Hepatocyte (in vitro differentiated cells): ENCODE measurements around the gene ERMARD. TPM values are rescaled to one million over a fixed set of nuclear protein-coding genes. Genes with fewer than 3 reads are reported as not detected.
"Not testable (repeated sequence)": the region's sequence is repeated elsewhere in the genome, so short reads cannot be mapped to it uniquely, and the experiment has no call there.

Experiments used
- DNase-seq: peaks from one replicate; pipeline ENCODE4 v3.0.0-alpha.2; 2016; ENCODE audit warnings: low spot score
- H2AFZ ChIP-seq: fragments of 200-600 bp; sonication (generic); 2 replicates; pipeline ENCODE4 v1.6.0; 2016; ENCODE audit warnings: antibody characterized with exemption, mild to moderate bottlenecking
- H3K27ac ChIP-seq: fragments of 200-600 bp; sonication (generic); 2 replicates; pipeline ENCODE4 v1.5.1; 2016; ENCODE audit warnings: mild to moderate bottlenecking
- H3K27me3 ChIP-seq: fragments of 200-600 bp; sonication (generic); 2 replicates; pipeline ENCODE4 v1.6.1; 2016
- H3K36me3 ChIP-seq: fragments of 200-600 bp; sonication (generic); replicated peaks from 2 replicates; pipeline ENCODE4 v1.5.1; 2016; ENCODE audit warnings: low read depth; ENCODE audit not compliant: insufficient read depth
- H3K4me1 ChIP-seq: fragments of 200-600 bp; sonication (generic); 2 replicates; pipeline ENCODE4 v1.5.1; 2016; ENCODE audit warnings: mild to moderate bottlenecking, moderate library complexity; ENCODE audit not compliant: insufficient read depth
- H3K4me2 ChIP-seq: fragments of 200-600 bp; sonication (generic); 2 replicates; pipeline ENCODE4 v1.6.0; 2016
- H3K4me3 ChIP-seq: fragments of 200-600 bp; sonication (generic); 2 replicates; pipeline ENCODE4 v1.5.1; 2016; ENCODE audit warnings: mild to moderate bottlenecking
- H3K79me2 ChIP-seq: fragments of 200-600 bp; sonication (generic); 2 replicates; pipeline ENCODE4 v1.6.0; 2017; ENCODE audit warnings: mild to moderate bottlenecking
- H3K9me2 ChIP-seq: fragments of 200-600 bp; sonication (generic); replicated peaks from 2 replicates; pipeline ENCODE4 v1.6.0; 2017; ENCODE audit warnings: mild to moderate bottlenecking; ENCODE audit not compliant: insufficient read depth
- H3K9me3 ChIP-seq: fragments of 200-600 bp; sonication (generic); 2 replicates; pipeline ENCODE4 v1.5.1; 2016; ENCODE audit warnings: low read depth, mild to moderate bottlenecking
- H4K20me1 ChIP-seq: fragments of 200-600 bp; sonication (generic); 2 replicates; pipeline ENCODE4 v1.6.0; 2016; ENCODE audit warnings: mild to moderate bottlenecking; ENCODE audit not compliant: insufficient read depth, poor library complexity, severe bottlenecking
- CTCF ChIP-seq: fragments of 200-600 bp; sonication (generic); IDR thresholded peaks from 2 replicates; pipeline ENCODE4 v1.5.1; 2016; ENCODE audit warnings: antibody characterized with exemption, mild to moderate bottlenecking; ENCODE audit not compliant: poor library complexity
- EZH2 ChIP-seq: fragments of 200-600 bp; sonication (generic); IDR thresholded peaks from 2 replicates; pipeline ENCODE4 v1.6.1; 2016; ENCODE audit warnings: antibody characterized with exemption, mild to moderate bottlenecking, borderline replicate concordance
- EZH2phosphoT487 ChIP-seq: fragments of 200-600 bp; sonication (generic); IDR thresholded peaks from one replicate; pipeline ENCODE4 v1.6.1; 2018; ENCODE audit warnings: antibody characterized with exemption, mild to moderate bottlenecking, low read depth, moderate library complexity; ENCODE audit not compliant: unreplicated experiment, severe bottlenecking
- WGBS: methylation state at CpG from one replicate; pipeline ENCODE4 v1.1.6; 2016; ENCODE audit warnings: low lambda C conversion rate; ENCODE audit errors: missing lambda C conversion rate; 5-methylcytosine and 5-hydroxymethylcytosine counted together
- polyA plus RNA-seq: library from polyadenylated mRNA; unstranded; fragments of >200 nt; fragmentation: Nextera tagmentation; extraction: Ambion mirVana; gene quantifications from 2 replicates; pipeline ENCODE4 v1.2.1, GENCODE V29; 2016
- total RNA-seq: library from RNA; depleted of rRNA; stranded (reverse); fragments of >200 nt; gene quantifications from 2 replicates; pipeline ENCODE4 v1.2.3, GENCODE V29; 2014

The ERMARD gene
- total and polyA plus RNA-seq, 2 experiments from 2014 or later, result 22.7 to 27.4 TPM

- TF ChIP-seq CTCF, result no peak
- TF ChIP-seq EZH2, result no peak
- TF ChIP-seq EZH2phosphoT487, result no peak
- Histone ChIP-seq H3K4me1 (peaks cover 16% of the 10 kb centered on the region), H3K36me3 (no peaks in the 10 kb centered on the region), H3K9me2 (no peaks in the 10 kb centered on the region), H2AFZ (peak overlapping the region; percentile 71), H4K20me1 (no peaks in the 10 kb centered on the region), H3K9me3 (no peaks in the 10 kb centered on the region), H3K4me3 (peak overlapping the region; percentile 77), H3K4me2 (peak overlapping the region; percentile 85), H3K27ac (peak overlapping the region; percentile 99), H3K27me3 (no peaks in the 10 kb centered on the region), H3K79me2 (peaks cover 42% of the 10 kb centered on the region)
- 8% methylated on average over 19 of the region's 19 CpGs for WGBS
- no peak for DNase-seq
These were observed 727 bp downstream of the ERMARD start for GRCh38 chr6:169752074-169752623.

- H2AFZ ChIP-seq, result no peak overlapping the region
- H3K9me2 ChIP-seq, result no peaks in the 10 kb centered on the region
- peaks cover 34% of the 10 kb centered on the region for H3K79me2 ChIP-seq
- DNase-seq, result no peak
- H3K4me1 ChIP-seq, result peaks cover 14% of the 10 kb centered on the region
- H3K9me3 ChIP-seq, result no peaks in the 10 kb centered on the region
- H3K4me3 ChIP-seq, result no peak overlapping the region
- H3K27ac ChIP-seq, result no peak overlapping the region
- TF ChIP-seq EZH2, result no peak
- H3K27me3 ChIP-seq, result no peaks in the 10 kb centered on the region
- no peaks in the 10 kb centered on the region for H4K20me1 ChIP-seq
- 70% methylated on average over 6 of the region's 6 CpGs for WGBS
- H3K36me3 ChIP-seq, result no peaks in the 10 kb centered on the region
- H3K4me2 ChIP-seq, result no peak overlapping the region
These were observed 3.7 kb downstream of the ERMARD start for GRCh38 chr6:169755162-169755561.

- H3K27ac ChIP-seq, result no peak overlapping the region
- no peak for DNase-seq
- H3K9me3 ChIP-seq, result no peaks in the 10 kb centered on the region
- TF ChIP-seq EZH2phosphoT487, result no peak
- no peak for TF ChIP-seq CTCF
- H3K4me3 ChIP-seq, result no peak overlapping the region
- H4K20me1 ChIP-seq, result no peaks in the 10 kb centered on the region
- H3K79me2 ChIP-seq, result no peaks in the 10 kb centered on the region
- no peaks in the 10 kb centered on the region for H3K9me2 ChIP-seq
- H3K36me3 ChIP-seq, result no peaks in the 10 kb centered on the region
- no peak overlapping the region for H2AFZ ChIP-seq
- WGBS, result 94% methylated on average over 10 of the region's 10 CpGs
- no peak overlapping the region for H3K4me2 ChIP-seq
- no peaks in the 10 kb centered on the region for H3K4me1 ChIP-seq
- H3K27me3 ChIP-seq, result no peaks in the 10 kb centered on the region
These were observed 11.9 kb downstream of the ERMARD start for GRCh38 chr6:169763308-169763707.

GRCh38 chr6:169763881-169764280, 12.5 kb downstream of the ERMARD start:
- no peaks in the 10 kb centered on the region for H3K36me3 ChIP-seq

GRCh38 chr6:169765789-169766188, 14.4 kb downstream of the ERMARD start:
- not testable (repeated sequence) for H2AFZ ChIP-seq, H3K36me3 ChIP-seq, H3K4me1 ChIP-seq, H3K79me2 ChIP-seq, H3K27me3 ChIP-seq, H3K4me3 ChIP-seq, H3K9me3 ChIP-seq, H3K4me2 ChIP-seq, H4K20me1 ChIP-seq, H3K27ac ChIP-seq, H3K9me2 ChIP-seq, DNase-seq
- WGBS, result 89% methylated on average over 10 of the region's 10 CpGs

More at GRCh38 chr6:169763881-169764280, 12.5 kb downstream of the ERMARD start:
- Histone ChIP-seq H3K4me1 (no peaks in the 10 kb centered on the region), H3K4me2 (no peak overlapping the region), H3K27me3 (no peaks in the 10 kb centered on the region), H3K4me3 (no peak overlapping the region), H2AFZ (no peak overlapping the region), H4K20me1 (no peaks in the 10 kb centered on the region), H3K9me3 (no peaks in the 10 kb centered on the region), H3K9me2 (no peaks in the 10 kb centered on the region), H3K27ac (no peak overlapping the region), H3K79me2 (no peaks in the 10 kb centered on the region)
- 90% methylated on average over 10 of the region's 10 CpGs for WGBS
- DNase-seq, result no peak
- TF ChIP-seq EZH2, result no peak
- TF ChIP-seq CTCF, result no peak
- TF ChIP-seq EZH2phosphoT487, result no peak
